H1 (cell line): ENCODE results near the gene FHAD1. TPM values are rescaled to one million over a fixed set of nuclear protein-coding genes. Genes with fewer than 3 reads are reported as not detected.

Experiments used
- CHD7 ChIP-seq: fragments of 300-600 bp; sonication (generic); IDR thresholded peaks from 2 replicates; pipeline ENCODE4 v1.7.1; 2012; ENCODE audit warnings: low read length, moderate library complexity, mild to moderate bottlenecking, inconsistent platforms; ENCODE audit not compliant: insufficient replicate concordance
- GTF2F1 ChIP-seq: IDR thresholded peaks from 2 replicates; pipeline ENCODE4 v1.6.1; 2012; ENCODE audit warnings: low read depth, low read length, improper control_type of control experiment, borderline replicate concordance
- MAFK ChIP-seq: IDR thresholded peaks from 2 replicates; pipeline ENCODE4 v1.6.1; 2012; ENCODE audit warnings: low read depth, mild to moderate bottlenecking, improper control_type of control experiment, low read length
- NANOG ChIP-seq: IDR thresholded peaks from 2 replicates; pipeline ENCODE4 v1.6.1; 2011; ENCODE audit warnings: low read length, low read depth, mild to moderate bottlenecking, inconsistent platforms; ENCODE audit not compliant: insufficient read depth, poor library complexity, severe bottlenecking
- RNF2 ChIP-seq: fragments of 200-900, 300-1000 bp; sonication (generic); IDR thresholded peaks from 2 replicates; pipeline ENCODE4 v1.7.1; 2016; ENCODE audit warnings: borderline replicate concordance, low read depth, mild to moderate bottlenecking, antibody characterized with exemption, low read length; ENCODE audit not compliant: poor library complexity, severe bottlenecking; ENCODE audit errors: missing control alignments
- SIN3A ChIP-seq, 2 experiments: IDR thresholded peaks in 1 of 2; conservative IDR thresholded peaks in 1 of 2; 2 replicates each; pipeline ENCODE4 v1.6.1; 2011 to 2012; ENCODE audit warnings: low read length in 2 of 2, improper control_type of control experiment in 1 of 2, low read depth in 1 of 2, mild to moderate bottlenecking in 1 of 2
- SP4 ChIP-seq: IDR thresholded peaks from 2 replicates; pipeline ENCODE4 v1.6.1; 2012; ENCODE audit warnings: low read length, inconsistent platforms
- TCF12 ChIP-seq: IDR thresholded peaks from 2 replicates; pipeline ENCODE4 v1.6.1; 2011; ENCODE audit warnings: low read depth, mild to moderate bottlenecking, low read length
- polyA plus RNA-seq, 7 experiments: library from polyadenylated mRNA; depleted of rRNA in 3 of 7; stranded (reverse) in 5 of 7; unstranded in 2 of 7; fragments of >200 nt in 5 of 7; fragments of 200-250 nt in 2 of 7; gene quantifications; 1 replicate in 5 of 7; 2 replicates in 1 of 7; 4 replicates in 1 of 7; pipeline versions ENCODE4 v1.2.1 to v1.2.3, GENCODE V29; 2011 to 2013; ENCODE audit warnings: missing spikeins in 2 of 7, mixed read lengths in 2 of 7
- total RNA-seq: library from RNA; stranded (reverse); fragmentation: NEBNext Ultra II Directional; extraction: Animal tissue kit (Norgen Biotek cat#: 25700); gene quantifications from 2 replicates; pipeline ENCODE4 v1.2.1, GENCODE V29; 2021

The FHAD1 gene
- total and polyA plus RNA-seq, 2 of the 8 experiments (the other 6 are each of a cell fraction or from before 2014, with no cell fraction given): 0.39 to 0.69 TPM

DNA sequence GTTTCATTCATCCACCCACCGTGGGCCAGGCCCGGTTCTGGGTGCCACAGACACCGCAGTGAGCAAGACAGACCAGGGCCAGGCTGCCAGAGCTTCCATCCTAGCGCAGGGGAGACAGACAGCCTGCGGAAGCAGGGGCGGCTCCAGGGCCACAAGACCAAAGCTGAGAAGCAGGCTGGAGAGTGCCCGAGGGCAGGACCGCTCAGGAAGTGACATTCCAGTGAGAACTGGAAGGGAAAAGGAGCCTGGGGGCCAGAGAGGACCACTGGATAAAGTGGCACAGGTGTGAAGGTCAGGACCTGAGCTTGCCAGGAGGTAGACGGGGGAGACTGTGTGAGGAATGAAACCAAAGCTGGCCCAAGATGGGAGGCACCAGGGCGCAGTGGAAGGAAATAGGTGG, 103.1 kb downstream of the FHAD1 start (continued):
- TF ChIP-seq CHD7 (no peak), MAFK (no peak), SP4 (no peak), SIN3A (conservative IDR thresholded peaks at IDR 0.05 in 1 of 2, IDR thresholded peaks at IDR 0.05 in 1 of 2; ENCODE audit: low read depth in 1 of 2, low read length in 2 of 2) (no peak), GTF2F1 (no peak), TCF12 (no peak), NANOG (no peak), RNF2 (no peak)
